ENCODE data around the gene RUFY3.

Gene RUFY3

DNA sequence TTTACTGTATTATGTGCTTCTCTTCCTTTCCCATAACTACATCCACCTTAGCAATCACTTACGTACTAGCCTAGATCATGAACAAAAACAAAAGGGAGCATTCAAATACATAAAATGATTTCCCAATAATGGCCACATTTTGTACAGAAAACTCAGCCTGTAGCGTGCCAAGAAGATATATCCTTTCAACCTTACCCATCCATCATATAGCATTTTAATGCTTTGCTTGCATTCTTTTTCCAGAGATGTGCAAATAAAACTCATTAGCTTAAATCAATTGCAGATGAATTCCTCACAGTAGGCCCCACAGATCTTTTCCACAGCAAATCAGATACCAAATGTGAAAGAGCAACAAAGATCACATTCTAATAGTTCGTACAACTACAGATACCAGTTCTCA is 97.2 kb downstream of the RUFY3 start:
- Histone ChIP-seq H3K27ac (ENCODE audit: poor library complexity, severe bottlenecking) (no peak overlapping the region), H3K9me3 (ENCODE audit: severe bottlenecking) (no peaks in the 10 kb centered on the region), H3K4me1 (ENCODE audit: insufficient read depth, poor library complexity, severe bottlenecking) (no peaks in the 10 kb centered on the region), H3K27me3 (ENCODE audit: insufficient read depth, poor library complexity, severe bottlenecking) (no peaks in the 10 kb centered on the region), H3K36me3 (ENCODE audit: low read depth) (peaks cover 52% of the 10 kb centered on the region), H3K4me3 (ENCODE audit: severe bottlenecking) (no peak overlapping the region)
- TF ChIP-seq, protein P1, sequence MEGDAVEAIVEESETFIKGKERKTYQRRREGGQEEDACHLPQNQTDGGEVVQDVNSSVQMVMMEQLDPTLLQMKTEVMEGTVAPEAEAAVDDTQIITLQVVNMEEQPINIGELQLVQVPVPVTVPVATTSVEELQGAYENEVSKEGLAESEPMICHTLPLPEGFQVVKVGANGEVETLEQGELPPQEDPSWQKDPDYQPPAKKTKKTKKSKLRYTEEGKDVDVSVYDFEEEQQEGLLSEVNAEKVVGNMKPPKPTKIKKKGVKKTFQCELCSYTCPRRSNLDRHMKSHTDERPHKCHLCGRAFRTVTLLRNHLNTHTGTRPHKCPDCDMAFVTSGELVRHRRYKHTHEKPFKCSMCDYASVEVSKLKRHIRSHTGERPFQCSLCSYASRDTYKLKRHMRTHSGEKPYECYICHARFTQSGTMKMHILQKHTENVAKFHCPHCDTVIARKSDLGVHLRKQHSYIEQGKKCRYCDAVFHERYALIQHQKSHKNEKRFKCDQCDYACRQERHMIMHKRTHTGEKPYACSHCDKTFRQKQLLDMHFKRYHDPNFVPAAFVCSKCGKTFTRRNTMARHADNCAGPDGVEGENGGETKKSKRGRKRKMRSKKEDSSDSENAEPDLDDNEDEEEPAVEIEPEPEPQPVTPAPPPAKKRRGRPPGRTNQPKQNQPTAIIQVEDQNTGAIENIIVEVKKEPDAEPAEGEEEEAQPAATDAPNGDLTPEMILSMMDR (IDR thresholded peaks at IDR 0.05; ENCODE audit: poor library complexity, severe bottlenecking), result no peak
- DNase-seq (ENCODE audit: low spot score), result no peak
- no peak for ATAC-seq (ENCODE audit: low read depth)

DNA sequence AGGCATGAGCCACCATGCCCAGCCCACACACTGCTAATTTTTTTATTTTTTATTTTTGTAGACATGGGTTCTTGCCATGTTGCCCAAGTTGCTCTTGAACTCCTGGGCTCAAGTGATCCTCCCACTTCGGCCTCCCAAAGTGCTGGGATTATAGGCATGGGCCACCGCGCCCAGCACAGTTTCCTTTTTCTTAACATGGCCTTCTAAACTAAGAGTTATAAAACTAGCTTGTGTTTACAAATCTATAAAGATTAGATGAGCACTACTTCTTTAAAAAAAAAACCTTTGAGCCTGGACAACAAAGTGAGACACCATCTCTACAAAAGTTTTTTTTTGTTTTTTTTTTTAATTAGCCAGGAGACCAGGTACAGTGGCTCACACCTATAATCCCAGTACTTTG is 107.3 kb downstream of the RUFY3 start:
- TF ChIP-seq, protein P1 (IDR thresholded peaks at IDR 0.05; ENCODE audit: poor library complexity, severe bottlenecking), result no peak
- Histone ChIP-seq H3K4me3 (ENCODE audit: severe bottlenecking) (no peak overlapping the region), H3K4me1 (ENCODE audit: insufficient read depth, poor library complexity, severe bottlenecking) (no peaks in the 10 kb centered on the region), H3K9me3 (ENCODE audit: severe bottlenecking) (no peaks in the 10 kb centered on the region), H3K27me3 (ENCODE audit: insufficient read depth, poor library complexity, severe bottlenecking) (no peaks in the 10 kb centered on the region), H3K36me3 (ENCODE audit: low read depth) (peaks cover 100% of the 10 kb centered on the region), H3K27ac (ENCODE audit: poor library complexity, severe bottlenecking) (no peak overlapping the region)
- ATAC-seq (ENCODE audit: low read depth) (no peak), DNase-seq (ENCODE audit: low spot score) (no peak)

DNA sequence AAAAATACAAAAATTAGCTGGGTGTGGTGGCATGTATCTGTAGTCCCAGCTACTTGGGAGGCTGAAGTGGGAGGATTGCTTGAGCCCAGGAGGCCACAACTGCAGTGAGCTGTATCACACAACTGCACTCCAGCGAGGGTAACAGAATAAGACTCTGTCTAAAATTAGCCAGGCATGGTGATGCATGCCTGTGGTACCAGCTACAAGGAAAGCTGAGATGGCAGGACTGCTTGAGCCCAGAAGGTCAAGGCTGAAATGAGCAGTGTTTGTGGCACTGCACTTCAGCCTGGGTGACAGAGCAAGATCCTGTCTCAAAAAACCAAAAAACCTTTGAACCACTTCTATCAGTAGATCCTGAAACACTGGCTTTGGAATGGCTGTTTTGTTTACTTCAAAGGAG is 107.7 kb downstream of the RUFY3 start:
- TF ChIP-seq, protein P1 (IDR thresholded peaks at IDR 0.05; ENCODE audit: poor library complexity, severe bottlenecking), result no peak

DNA sequence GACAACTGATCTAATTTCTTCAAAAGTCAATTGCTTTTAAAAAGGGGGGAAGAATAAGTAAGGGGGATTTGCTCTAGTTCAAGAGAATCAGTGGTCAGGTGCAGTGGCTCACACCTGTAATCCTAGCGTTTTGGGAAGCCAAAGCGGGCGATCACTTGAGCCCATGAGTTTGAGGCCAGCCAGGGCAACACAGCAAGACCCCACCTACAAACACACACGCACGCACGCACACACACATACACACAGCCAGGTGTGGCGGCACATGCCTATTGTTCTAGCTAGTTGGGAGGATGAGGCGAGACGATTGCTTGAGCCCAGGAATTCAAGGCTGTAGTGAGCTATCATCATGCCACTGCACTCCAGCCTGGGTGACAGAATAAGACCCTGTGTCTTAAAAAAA is 108.3 kb downstream of the RUFY3 start:
- TF ChIP-seq, protein P1 (IDR thresholded peaks at IDR 0.05; ENCODE audit: poor library complexity, severe bottlenecking), result no peak
- Histone ChIP-seq H3K27ac (ENCODE audit: poor library complexity, severe bottlenecking) (no peak overlapping the region), H3K9me3 (ENCODE audit: severe bottlenecking) (no peaks in the 10 kb centered on the region), H3K27me3 (ENCODE audit: insufficient read depth, poor library complexity, severe bottlenecking) (no peaks in the 10 kb centered on the region), H3K36me3 (ENCODE audit: low read depth) (peaks cover 100% of the 10 kb centered on the region), H3K4me1 (ENCODE audit: insufficient read depth, poor library complexity, severe bottlenecking) (no peaks in the 10 kb centered on the region), H3K4me3 (ENCODE audit: severe bottlenecking) (no peak overlapping the region)
- no peak for ATAC-seq (ENCODE audit: low read depth)
- no peak for DNase-seq (ENCODE audit: low spot score)

More for the DNA sequence above, 107.7 kb downstream of the RUFY3 start:
- DNase-seq (ENCODE audit: low spot score) (no peak), ATAC-seq (ENCODE audit: low read depth) (no peak)
- H3K4me3 ChIP-seq (ENCODE audit: severe bottlenecking), result no peak overlapping the region
- H3K9me3 ChIP-seq (ENCODE audit: severe bottlenecking), result no peaks in the 10 kb centered on the region
- H3K27me3 ChIP-seq (ENCODE audit: insufficient read depth, poor library complexity, severe bottlenecking), result no peaks in the 10 kb centered on the region
- no peaks in the 10 kb centered on the region for H3K4me1 ChIP-seq (ENCODE audit: insufficient read depth, poor library complexity, severe bottlenecking)
- H3K27ac ChIP-seq (ENCODE audit: poor library complexity, severe bottlenecking), result no peak overlapping the region
- H3K36me3 ChIP-seq (ENCODE audit: low read depth), result peaks cover 100% of the 10 kb centered on the region

DNA sequence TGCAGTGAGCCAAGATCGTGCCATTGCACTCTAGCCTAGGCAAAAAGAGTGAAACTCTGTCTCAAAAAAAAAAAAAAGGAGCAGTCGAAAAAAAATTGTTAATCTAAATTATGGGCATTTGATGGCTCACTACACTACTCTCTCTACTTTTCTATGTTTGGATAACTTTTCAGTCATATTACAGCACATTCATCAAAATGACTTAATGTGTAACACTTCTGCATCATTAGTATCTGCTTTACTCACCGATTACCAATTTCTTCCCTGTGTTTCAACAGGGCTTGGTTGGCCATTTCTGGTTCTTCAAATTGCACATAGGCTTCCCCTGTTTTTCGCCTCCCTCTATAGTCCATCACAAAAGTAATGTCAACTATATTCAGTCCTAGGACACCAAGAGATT is 109.5 kb downstream of the RUFY3 start:
- ATAC-seq (ENCODE audit: low read depth), result no peak
- peaks cover 98% of the 10 kb centered on the region for H3K36me3 ChIP-seq (ENCODE audit: low read depth)

More for the DNA sequence above, 109.5 kb downstream of the RUFY3 start:
- Histone ChIP-seq H3K4me1 (ENCODE audit: insufficient read depth, poor library complexity, severe bottlenecking) (no peaks in the 10 kb centered on the region), H3K27ac (ENCODE audit: poor library complexity, severe bottlenecking) (no peak overlapping the region), H3K9me3 (ENCODE audit: severe bottlenecking) (no peaks in the 10 kb centered on the region), H3K27me3 (ENCODE audit: insufficient read depth, poor library complexity, severe bottlenecking) (no peaks in the 10 kb centered on the region), H3K4me3 (ENCODE audit: severe bottlenecking) (no peak overlapping the region)
- DNase-seq (ENCODE audit: low spot score), result no peak
- TF ChIP-seq, protein P1 (IDR thresholded peaks at IDR 0.05; ENCODE audit: poor library complexity, severe bottlenecking), result no peak

Data from RWPE2 (cell line).